CD4-positive, alpha-beta T cell treated with Interleukin-2 at 100 ng/mL for 4 hours (primary cell): ENCODE data around the gene PROKR1.

Source experiments
- DNase-seq: peaks from one replicate; pipeline ENCODE4 v3.0.0-alpha.2; 2020; ENCODE audit warnings: low spot score

Gene PROKR1

DNA sequence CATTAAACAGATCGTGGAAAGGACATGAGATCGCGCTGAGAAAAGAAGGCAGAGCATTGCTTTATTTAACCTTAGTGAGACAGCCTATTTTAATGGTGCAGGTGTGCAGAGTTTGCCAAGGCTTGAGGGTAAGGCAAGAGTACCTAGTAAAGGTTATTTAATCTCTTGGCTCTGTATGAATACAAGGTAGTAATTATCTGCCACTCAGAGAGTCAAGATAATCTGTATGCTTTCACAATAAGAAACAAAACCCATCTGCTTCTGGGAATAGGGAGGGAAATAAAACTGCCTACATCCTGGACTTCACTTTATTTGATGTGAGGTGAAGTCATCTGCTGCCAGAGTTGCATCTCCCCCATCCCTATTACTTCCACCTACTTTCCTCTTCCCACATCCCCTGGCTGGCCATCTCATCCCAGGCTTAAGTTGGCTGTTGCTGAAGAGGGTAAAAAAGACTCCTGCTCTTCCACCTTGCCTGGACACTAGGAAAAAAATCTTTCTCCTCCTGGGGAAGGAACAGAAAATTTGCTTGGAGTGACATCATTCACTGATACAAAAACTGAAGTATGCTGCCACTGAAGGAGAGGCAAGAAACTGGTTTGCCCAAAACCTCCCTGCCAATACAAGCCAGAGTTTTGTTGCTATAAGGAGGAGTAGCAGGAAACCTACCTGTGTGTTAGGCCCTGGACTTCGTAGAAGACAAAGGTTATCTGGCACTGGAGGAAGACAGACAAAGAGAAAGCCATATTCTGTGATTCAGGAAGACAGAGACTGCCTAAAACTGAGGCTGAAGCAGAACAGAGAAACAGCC lies 55.4 kb downstream of the PROKR1 start:
- no peak for DNase-seq

- DNase-seq: no peak
Measured at GRCh38 chr2:68700560-68700959, 57.2 kb downstream of the PROKR1 start.

DNA sequence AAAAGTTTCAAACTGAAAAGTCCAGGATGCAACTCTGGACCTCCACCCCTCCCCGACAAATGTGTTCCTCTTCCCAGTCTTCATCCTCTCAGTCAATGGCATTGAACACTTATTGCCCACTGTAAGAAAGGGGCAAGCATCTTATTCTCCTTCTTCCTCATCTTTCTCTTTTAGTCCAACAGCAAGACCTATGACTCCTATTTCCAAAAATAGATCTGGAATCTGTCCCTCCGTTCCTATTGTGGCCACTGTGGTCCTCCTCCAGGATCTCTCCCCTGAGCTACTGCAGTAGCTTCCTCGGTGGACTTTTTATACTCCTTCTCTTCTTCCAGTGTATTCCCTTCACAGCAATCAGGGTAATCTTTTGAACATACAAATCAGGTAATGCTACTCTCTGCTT lies 63.3 kb downstream of the PROKR1 start:
- DNase-seq: no peak
